Measurements from ENCODE around the gene ACOX3. TPM values are rescaled to one million over a fixed set of nuclear protein-coding genes. Genes with fewer than 3 reads are reported as not detected.

The ACOX3 gene
- total and polyA plus RNA-seq, 4 donors: 11.4 to 24.6 (median 13.6) TPM

DNA sequence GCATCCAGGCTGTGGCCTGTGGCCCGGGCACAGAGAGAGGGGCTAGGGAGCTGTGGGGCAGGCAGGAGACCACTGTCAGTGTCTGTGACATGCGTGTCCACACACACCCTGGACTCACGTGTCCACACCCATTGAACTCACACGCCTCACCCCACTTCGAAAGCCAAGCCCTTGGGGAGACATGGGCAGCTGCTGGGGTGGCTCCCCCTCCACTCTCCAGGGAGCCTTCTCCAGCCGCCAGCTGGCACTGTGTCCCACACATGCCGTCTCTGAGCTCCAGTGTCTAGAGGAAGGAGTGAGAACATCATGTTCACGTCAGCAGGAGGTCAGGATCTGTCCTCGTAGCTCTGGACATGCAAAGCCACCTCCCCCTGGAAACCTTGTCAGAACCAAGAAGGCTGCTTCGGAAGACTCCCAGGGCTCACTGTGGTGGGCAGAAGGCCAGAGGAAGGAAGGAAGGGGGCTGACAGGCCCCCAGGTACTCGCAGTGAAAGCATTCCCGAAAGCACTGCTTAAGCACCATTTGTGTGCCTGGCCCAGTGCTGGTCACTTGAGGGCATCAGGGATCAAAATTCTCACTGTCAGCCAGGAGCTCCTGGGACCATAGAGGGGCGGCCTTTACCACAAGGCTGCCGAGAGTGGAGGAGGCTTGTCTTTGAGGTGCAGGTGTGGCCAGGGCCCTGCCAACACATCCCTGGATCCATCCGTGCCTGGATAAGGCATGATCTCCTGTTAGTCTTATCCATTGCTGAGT lies 109.5 kb downstream of the ACOX3 start:
- Histone ChIP-seq H3K4me1 (ENCODE audit: control insufficient read depth in 4 of 4, insufficient read depth in 4 of 4, low read length in 3 of 4) (no peaks in the 10 kb centered on the region), H3K9ac (ENCODE audit: low read depth in 1 of 2, low read length in 2 of 2) (no peak overlapping the region), H3K36me3 (ENCODE audit: control insufficient read depth in 4 of 4, insufficient read depth in 3 of 4, low read depth in 1 of 4, low read length in 3 of 4) (no peaks in the 10 kb centered on the region), H3K27ac (ENCODE audit: low read depth in 1 of 2, low read length in 2 of 2) (no peak overlapping the region), H3K27me3 (ENCODE audit: control insufficient read depth in 4 of 4, insufficient read depth in 4 of 4, low read length in 3 of 4) (no peaks in the 10 kb centered on the region), H3K9me3 (ENCODE audit: control insufficient read depth in 4 of 4, low read length in 3 of 4) (no peaks in the 10 kb centered on the region), H3K4me3 (ENCODE audit: low read depth in 1 of 3, low read length in 3 of 3) (no peak overlapping the region)
- no peak for TF ChIP-seq FOXA2 (IDR thresholded peaks at IDR 0.05)
- TF ChIP-seq NR2F2 (IDR thresholded peaks at IDR 0.05): peak; percentile 51
- peak; percentile 25 for TF ChIP-seq SP1 (IDR thresholded peaks at IDR 0.05)
- DNase-seq (ENCODE audit: low spot score): no peak
- WGBS: 75% methylated on average over 15 of the region's 15 CpGs

DNA sequence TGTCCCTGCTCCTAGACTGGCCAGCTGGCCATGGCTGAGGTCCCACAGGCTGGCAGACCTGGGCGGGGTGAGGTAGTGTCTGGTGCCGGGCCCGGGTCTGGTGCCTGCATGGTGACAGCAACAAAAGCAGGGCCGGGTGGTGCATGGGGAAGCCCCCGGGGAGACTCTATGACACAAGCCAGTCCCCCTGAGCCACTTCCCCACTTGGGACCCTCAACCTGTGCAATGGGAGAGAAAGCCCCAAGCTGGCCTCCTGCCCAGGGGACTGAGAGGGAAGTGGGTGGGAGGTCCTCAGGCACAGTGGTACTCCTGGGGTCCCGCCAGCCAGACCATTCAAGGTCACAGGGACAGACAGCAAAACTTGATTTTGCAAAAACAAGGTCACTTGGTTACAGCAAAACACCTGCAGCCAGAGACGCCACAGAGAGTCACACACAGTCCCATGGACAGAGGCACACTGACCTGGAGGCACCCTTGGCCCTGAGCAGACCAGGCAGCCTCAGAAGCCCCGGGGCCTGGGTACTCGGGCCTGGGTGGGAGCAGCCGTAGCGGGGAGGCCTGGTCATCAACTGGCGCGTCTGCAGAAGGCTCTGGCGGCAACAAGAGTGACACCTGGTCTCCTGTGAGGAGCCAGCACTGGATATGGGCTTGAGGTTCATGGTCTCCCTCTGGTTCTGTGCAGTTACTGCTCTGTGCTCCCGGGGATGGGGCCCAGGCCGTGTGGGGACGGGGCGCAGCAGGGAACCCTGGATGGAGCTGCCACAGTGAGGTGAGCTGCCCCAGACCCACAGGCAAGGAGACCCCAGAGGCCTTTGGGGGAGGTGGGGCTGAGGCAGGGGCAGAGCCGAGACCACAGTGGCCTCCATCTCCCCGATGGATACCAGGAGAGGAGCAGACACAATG lies 110.4 kb downstream of the ACOX3 start:
- Histone ChIP-seq H3K9me3 (ENCODE audit: control insufficient read depth in 4 of 4, low read length in 3 of 4) (no peaks in the 10 kb centered on the region), H3K4me1 (ENCODE audit: control insufficient read depth in 4 of 4, insufficient read depth in 4 of 4, low read length in 3 of 4) (no peaks in the 10 kb centered on the region), H3K36me3 (ENCODE audit: control insufficient read depth in 4 of 4, insufficient read depth in 3 of 4, low read depth in 1 of 4, low read length in 3 of 4) (no peaks in the 10 kb centered on the region), H3K4me3 (ENCODE audit: low read depth in 1 of 3, low read length in 3 of 3) (no peak overlapping the region), H3K27me3 (ENCODE audit: control insufficient read depth in 4 of 4, insufficient read depth in 4 of 4, low read length in 3 of 4) (no peaks in the 10 kb centered on the region), H3K27ac (ENCODE audit: low read depth in 1 of 2, low read length in 2 of 2) (no peak overlapping the region), H3K9ac (ENCODE audit: low read depth in 1 of 2, low read length in 2 of 2) (no peak overlapping the region)
- WGBS: 91% methylated on average over 20 of the region's 20 CpGs
- no peak for TF ChIP-seq EGR1 (IDR thresholded peaks at IDR 0.05; ENCODE audit: low read depth in 2 of 2)
- TF ChIP-seq YY1 (IDR thresholded peaks at IDR 0.05): no peak
- TF ChIP-seq JUND (IDR thresholded peaks at IDR 0.05): no peak
- TF ChIP-seq FOXA1 (IDR thresholded peaks at IDR 0.05): no peak
- TF ChIP-seq TAF1 (conservative IDR thresholded peaks at IDR 0.05): no peak
- TF ChIP-seq, protein P1, sequence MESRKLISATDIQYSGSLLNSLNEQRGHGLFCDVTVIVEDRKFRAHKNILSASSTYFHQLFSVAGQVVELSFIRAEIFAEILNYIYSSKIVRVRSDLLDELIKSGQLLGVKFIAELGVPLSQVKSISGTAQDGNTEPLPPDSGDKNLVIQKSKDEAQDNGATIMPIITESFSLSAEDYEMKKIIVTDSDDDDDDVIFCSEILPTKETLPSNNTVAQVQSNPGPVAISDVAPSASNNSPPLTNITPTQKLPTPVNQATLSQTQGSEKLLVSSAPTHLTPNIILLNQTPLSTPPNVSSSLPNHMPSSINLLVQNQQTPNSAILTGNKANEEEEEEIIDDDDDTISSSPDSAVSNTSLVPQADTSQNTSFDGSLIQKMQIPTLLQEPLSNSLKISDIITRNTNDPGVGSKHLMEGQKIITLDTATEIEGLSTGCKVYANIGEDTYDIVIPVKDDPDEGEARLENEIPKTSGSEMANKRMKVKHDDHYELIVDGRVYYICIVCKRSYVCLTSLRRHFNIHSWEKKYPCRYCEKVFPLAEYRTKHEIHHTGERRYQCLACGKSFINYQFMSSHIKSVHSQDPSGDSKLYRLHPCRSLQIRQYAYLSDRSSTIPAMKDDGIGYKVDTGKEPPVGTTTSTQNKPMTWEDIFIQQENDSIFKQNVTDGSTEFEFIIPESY (IDR thresholded peaks at IDR 0.05): no peak
- TF ChIP-seq GABPA (IDR thresholded peaks at IDR 0.05 in 1 of 2, conservative IDR thresholded peaks at IDR 0.05 in 1 of 2): no peak
- no peak for TF ChIP-seq SP1 (IDR thresholded peaks at IDR 0.05)
- no peak for TF ChIP-seq HNF4A (conservative IDR thresholded peaks at IDR 0.05)
- no peak for TF ChIP-seq FOXA2 (IDR thresholded peaks at IDR 0.05)
- TF ChIP-seq, protein P2, sequence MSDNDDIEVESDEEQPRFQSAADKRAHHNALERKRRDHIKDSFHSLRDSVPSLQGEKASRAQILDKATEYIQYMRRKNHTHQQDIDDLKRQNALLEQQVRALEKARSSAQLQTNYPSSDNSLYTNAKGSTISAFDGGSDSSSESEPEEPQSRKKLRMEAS (IDR thresholded peaks at IDR 0.05): no peak
- no peak for DNase-seq (ENCODE audit: low spot score)

DNA sequence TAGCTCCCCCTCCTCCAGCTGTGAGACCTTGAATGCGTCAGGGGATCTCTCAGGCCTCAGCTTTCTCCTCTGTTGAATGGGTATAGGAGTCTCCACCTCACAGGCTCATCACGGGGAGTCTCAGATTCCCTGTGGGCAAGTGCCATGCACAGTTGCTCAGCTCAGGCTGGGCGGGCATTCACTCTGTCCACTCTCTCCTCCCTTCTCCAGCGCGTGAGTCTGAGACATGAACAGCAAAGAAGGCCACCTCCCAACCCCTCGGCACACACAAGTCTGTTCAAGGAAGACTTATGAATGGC lies 111.0 kb downstream of the ACOX3 start:
- Histone ChIP-seq H3K4me1 (ENCODE audit: control insufficient read depth in 4 of 4, insufficient read depth in 4 of 4, low read length in 3 of 4) (no peaks in the 10 kb centered on the region), H3K27ac (ENCODE audit: low read depth in 1 of 2, low read length in 2 of 2) (no peak overlapping the region), H3K9me3 (ENCODE audit: control insufficient read depth in 4 of 4, low read length in 3 of 4) (no peaks in the 10 kb centered on the region), H3K9ac (ENCODE audit: low read depth in 1 of 2, low read length in 2 of 2) (no peak overlapping the region), H3K36me3 (ENCODE audit: control insufficient read depth in 4 of 4, insufficient read depth in 3 of 4, low read depth in 1 of 4, low read length in 3 of 4) (no peaks in the 10 kb centered on the region), H3K27me3 (ENCODE audit: control insufficient read depth in 4 of 4, insufficient read depth in 4 of 4, low read length in 3 of 4) (no peaks in the 10 kb centered on the region), H3K4me3 (ENCODE audit: low read depth in 1 of 3, low read length in 3 of 3) (no peak overlapping the region)
- TF ChIP-seq JUND (IDR thresholded peaks at IDR 0.05) (no peak), HNF4G (IDR thresholded peaks at IDR 0.05) (no peak), GABPA (IDR thresholded peaks at IDR 0.05 in 1 of 2, conservative IDR thresholded peaks at IDR 0.05 in 1 of 2) (no peak), RXRA (IDR thresholded peaks at IDR 0.05) (no peak), SP1 (IDR thresholded peaks at IDR 0.05) (no peak)
- TF ChIP-seq, protein P1 (IDR thresholded peaks at IDR 0.05): no peak
- TF ChIP-seq, protein P3, sequence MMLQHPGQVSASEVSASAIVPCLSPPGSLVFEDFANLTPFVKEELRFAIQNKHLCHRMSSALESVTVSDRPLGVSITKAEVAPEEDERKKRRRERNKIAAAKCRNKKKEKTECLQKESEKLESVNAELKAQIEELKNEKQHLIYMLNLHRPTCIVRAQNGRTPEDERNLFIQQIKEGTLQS (IDR thresholded peaks at IDR 0.05): no peak
- TF ChIP-seq, protein P4, sequence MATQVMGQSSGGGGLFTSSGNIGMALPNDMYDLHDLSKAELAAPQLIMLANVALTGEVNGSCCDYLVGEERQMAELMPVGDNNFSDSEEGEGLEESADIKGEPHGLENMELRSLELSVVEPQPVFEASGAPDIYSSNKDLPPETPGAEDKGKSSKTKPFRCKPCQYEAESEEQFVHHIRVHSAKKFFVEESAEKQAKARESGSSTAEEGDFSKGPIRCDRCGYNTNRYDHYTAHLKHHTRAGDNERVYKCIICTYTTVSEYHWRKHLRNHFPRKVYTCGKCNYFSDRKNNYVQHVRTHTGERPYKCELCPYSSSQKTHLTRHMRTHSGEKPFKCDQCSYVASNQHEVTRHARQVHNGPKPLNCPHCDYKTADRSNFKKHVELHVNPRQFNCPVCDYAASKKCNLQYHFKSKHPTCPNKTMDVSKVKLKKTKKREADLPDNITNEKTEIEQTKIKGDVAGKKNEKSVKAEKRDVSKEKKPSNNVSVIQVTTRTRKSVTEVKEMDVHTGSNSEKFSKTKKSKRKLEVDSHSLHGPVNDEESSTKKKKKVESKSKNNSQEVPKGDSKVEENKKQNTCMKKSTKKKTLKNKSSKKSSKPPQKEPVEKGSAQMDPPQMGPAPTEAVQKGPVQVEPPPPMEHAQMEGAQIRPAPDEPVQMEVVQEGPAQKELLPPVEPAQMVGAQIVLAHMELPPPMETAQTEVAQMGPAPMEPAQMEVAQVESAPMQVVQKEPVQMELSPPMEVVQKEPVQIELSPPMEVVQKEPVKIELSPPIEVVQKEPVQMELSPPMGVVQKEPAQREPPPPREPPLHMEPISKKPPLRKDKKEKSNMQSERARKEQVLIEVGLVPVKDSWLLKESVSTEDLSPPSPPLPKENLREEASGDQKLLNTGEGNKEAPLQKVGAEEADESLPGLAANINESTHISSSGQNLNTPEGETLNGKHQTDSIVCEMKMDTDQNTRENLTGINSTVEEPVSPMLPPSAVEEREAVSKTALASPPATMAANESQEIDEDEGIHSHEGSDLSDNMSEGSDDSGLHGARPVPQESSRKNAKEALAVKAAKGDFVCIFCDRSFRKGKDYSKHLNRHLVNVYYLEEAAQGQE (IDR thresholded peaks at IDR 0.05): no peak
- no peak for DNase-seq (ENCODE audit: low spot score)
- WGBS: 80% methylated on average over 6 of the region's 6 CpGs

Measured in liver (tissue), 9 donors.